Neural progenitor cell (in vitro differentiated cells): ENCODE data around the gene MMD.

ENCODE experiments used
- EZH2 ChIP-seq: fragments of 200-600 bp; sonication (generic); IDR thresholded peaks from 2 replicates; pipeline ENCODE4 v1.6.1; 2017; ENCODE audit warnings: antibody characterized with exemption, mild to moderate bottlenecking, moderate library complexity
- EZH2phosphoT487 ChIP-seq: fragments of 200-600 bp; sonication (generic); IDR thresholded peaks from 2 replicates; pipeline ENCODE4 v1.6.1; 2017; ENCODE audit warnings: antibody characterized with exemption
- TF ChIP-seq, protein P1 (sequence below): fragments of 200-600 bp; sonication (generic); IDR thresholded peaks from 2 replicates; pipeline ENCODE4 v1.5.1; 2017; ENCODE audit warnings: antibody characterized with exemption, mild to moderate bottlenecking

DNA sequence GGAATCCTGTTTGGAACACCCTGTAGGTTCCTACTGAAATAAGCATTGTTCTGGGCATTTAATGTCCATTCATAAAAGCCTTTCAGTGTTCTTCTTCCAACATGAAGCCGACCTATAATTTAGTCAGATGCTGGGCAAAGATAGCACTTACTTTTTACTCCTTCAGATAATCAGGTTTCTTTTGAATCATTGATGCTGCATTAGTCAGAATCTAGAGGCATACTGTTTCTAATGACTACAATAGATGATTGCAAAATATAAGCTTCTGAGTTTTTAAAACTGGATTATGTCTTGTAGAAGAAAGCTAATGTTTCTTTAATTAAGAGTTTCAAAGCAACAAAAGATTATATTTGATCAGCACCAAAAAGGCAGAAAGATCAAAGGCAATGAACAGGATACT, 16.0 kb downstream of the MMD start:
- TF ChIP-seq, protein P1, sequence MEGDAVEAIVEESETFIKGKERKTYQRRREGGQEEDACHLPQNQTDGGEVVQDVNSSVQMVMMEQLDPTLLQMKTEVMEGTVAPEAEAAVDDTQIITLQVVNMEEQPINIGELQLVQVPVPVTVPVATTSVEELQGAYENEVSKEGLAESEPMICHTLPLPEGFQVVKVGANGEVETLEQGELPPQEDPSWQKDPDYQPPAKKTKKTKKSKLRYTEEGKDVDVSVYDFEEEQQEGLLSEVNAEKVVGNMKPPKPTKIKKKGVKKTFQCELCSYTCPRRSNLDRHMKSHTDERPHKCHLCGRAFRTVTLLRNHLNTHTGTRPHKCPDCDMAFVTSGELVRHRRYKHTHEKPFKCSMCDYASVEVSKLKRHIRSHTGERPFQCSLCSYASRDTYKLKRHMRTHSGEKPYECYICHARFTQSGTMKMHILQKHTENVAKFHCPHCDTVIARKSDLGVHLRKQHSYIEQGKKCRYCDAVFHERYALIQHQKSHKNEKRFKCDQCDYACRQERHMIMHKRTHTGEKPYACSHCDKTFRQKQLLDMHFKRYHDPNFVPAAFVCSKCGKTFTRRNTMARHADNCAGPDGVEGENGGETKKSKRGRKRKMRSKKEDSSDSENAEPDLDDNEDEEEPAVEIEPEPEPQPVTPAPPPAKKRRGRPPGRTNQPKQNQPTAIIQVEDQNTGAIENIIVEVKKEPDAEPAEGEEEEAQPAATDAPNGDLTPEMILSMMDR, result no peak
- TF ChIP-seq EZH2 (no peak), EZH2phosphoT487 (no peak)
